Calu3 (cell line): ENCODE data around the gene JPH2. TPM values are rescaled to one million over a fixed set of nuclear protein-coding genes. Genes with fewer than 3 reads are reported as not detected.

Experiments
- BruUV-seq: library from RNA; stranded (reverse); fragments of 400-500 nt; replicated peaks from 2 replicates; lab custom pipeline; 2021; lab: Mats Ljungman, UMichigan
- CTCF ChIA-PET: fragments of 300-600 bp; sonication (Branson Sonifier 250); formaldehyde crosslinking; loops from one replicate; lab custom pipeline; 2022; ENCODE audit warnings: antibody characterized with exemption; lab: Charles Lee
- DNase-seq: peaks from one replicate; pipeline ENCODE4 v3.0.0; 2022
- H3K27ac Mint-ChIP-seq: one replicate; pipeline ENCODE4 v1.8.0; 2022; ENCODE audit warnings: mixed read lengths; ENCODE audit not compliant: unreplicated experiment
- H3K27me3 Mint-ChIP-seq: one replicate; pipeline ENCODE4 v1.8.0; 2022; ENCODE audit warnings: mixed read lengths; ENCODE audit not compliant: unreplicated experiment
- H3K36me3 Mint-ChIP-seq: one replicate; pipeline ENCODE4 v1.8.0; 2022; ENCODE audit warnings: mild to moderate bottlenecking, moderate library complexity, mixed read lengths; ENCODE audit not compliant: insufficient read depth, unreplicated experiment
- H3K4me1 Mint-ChIP-seq: one replicate; pipeline ENCODE4 v1.8.0; 2022; ENCODE audit warnings: mild to moderate bottlenecking, low read depth, mixed read lengths; ENCODE audit not compliant: unreplicated experiment
- H3K4me3 Mint-ChIP-seq: one replicate; pipeline ENCODE4 v1.8.0; 2022; ENCODE audit warnings: mild to moderate bottlenecking, low read depth, moderate library complexity, mixed read lengths; ENCODE audit not compliant: unreplicated experiment
- H3K9me3 Mint-ChIP-seq: one replicate; pipeline ENCODE4 v1.8.0; 2022; ENCODE audit warnings: low read depth, mixed read lengths; ENCODE audit not compliant: unreplicated experiment
- CTCF ChIP-seq: fragments of 200-600 bp; IDR thresholded peaks from one replicate; pipeline ENCODE4 v1.8.0; 2022; ENCODE audit warnings: antibody characterized with exemption; ENCODE audit not compliant: unreplicated experiment
- intact Hi-C: fragments of 100-400 bp; cut with micrococcal nuclease; formaldehyde crosslinking; loops from one replicate; pipeline ENCODE4 v1.10.0; 2022; ENCODE audit not compliant: unreplicated experiment
- total RNA-seq: library from RNA; stranded (reverse); gene quantifications from 2 replicates; pipeline ENCODE4 v1.2.3, GENCODE V29; 2022

Gene JPH2
- total RNA-seq, 1 experiment from 2014 or later, result 0.50 TPM

GRCh38 chr20:44079291-44079690 is 107.7 kb downstream of the JPH2 start:
- Mint-ChIP-seq H3K36me3 (no peaks in the 10 kb centered on the region), H3K4me1 (peaks cover 7% of the 10 kb centered on the region), H3K27ac (no peak overlapping the region), H3K27me3 (peaks cover 46% of the 10 kb centered on the region), H3K4me3 (no peak overlapping the region), H3K9me3 (no peaks in the 10 kb centered on the region)
- BruUV-seq, result no TSS peak
- intact Hi-C loops, result no loop called here
- no peak for TF ChIP-seq CTCF
- CTCF ChIA-PET, result interaction anchor here (0.7 to 1.8 kb wide), 3 partner anchors 44 to 329 kb away, joined by 3 to 15 read pairs (median 3); no protein-coding TSS in a partner anchor
- no peak for DNase-seq

DNA sequence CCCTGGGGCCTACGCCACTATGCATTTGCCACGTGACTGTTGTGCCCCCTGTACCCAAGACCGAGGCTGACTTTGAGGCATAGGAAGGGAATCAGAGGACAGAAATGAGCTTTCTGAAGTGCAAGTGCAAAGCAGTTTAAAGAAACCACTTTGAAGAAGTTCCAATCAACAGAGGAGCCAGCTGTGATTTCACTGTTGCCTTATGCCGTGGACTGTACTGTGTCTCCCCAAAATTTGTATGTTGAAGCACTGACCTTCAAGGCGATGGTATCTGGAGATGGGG is 111.1 kb downstream of the JPH2 start:
- Mint-ChIP-seq H3K4me1 (no peaks in the 10 kb centered on the region), H3K27ac (no peak overlapping the region), H3K27me3 (peaks cover 76% of the 10 kb centered on the region), H3K36me3 (no peaks in the 10 kb centered on the region), H3K9me3 (no peaks in the 10 kb centered on the region), H3K4me3 (no peak overlapping the region)
- TF ChIP-seq CTCF, result no peak
- intact Hi-C loops, result no loop called here
- no peak for DNase-seq
- no TSS peak for BruUV-seq
- CTCF ChIA-PET, result no interaction called here

DNA sequence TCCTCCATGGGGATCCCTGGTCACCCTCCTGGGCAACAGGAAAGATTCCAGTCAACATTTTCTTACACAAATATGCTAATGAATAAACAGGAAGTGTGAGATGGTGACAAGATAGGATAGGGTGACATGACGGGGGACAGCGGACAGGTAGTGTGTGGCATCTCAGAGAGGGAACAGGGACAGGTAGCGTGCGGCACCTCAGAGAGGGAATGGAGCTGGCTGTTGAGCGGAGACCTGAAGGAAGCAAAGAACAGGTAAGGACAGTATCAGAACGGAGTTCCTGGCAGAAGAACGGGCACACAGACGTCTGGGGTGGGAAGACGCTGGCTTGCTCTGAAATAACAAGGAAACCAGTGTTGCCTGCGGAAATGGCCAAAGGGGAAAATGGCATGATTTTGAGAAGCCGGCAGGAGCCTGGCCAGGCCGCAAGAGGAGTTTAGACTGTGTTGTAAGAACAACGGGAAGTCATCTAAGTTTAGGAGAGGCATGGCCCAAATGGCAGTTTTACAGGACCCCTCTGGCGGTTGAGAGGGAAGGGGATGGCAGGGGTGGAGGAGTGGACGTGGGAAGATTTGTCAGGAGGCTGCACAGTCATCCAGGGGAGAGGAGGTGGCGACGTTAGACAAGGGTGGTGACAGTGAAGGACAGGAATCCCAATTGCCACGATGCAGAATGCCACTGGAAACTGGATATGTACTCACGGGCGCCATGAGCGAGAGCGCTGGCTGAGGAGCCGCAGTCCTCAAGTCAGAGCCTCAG is 111.6 kb downstream of the JPH2 start:
- Mint-ChIP-seq H3K4me1 (no peaks in the 10 kb centered on the region), H3K9me3 (no peaks in the 10 kb centered on the region), H3K4me3 (no peak overlapping the region), H3K36me3 (no peaks in the 10 kb centered on the region), H3K27me3 (peaks cover 81% of the 10 kb centered on the region), H3K27ac (no peak overlapping the region)
- no peak for TF ChIP-seq CTCF
- CTCF ChIA-PET, result interaction anchor here (1.0 kb wide), 1 partner anchor 15 kb away, joined by 3 read pairs; no protein-coding TSS in a partner anchor
- intact Hi-C loops, result no loop called here
- DNase-seq, result no peak
- BruUV-seq, result no TSS peak

DNA sequence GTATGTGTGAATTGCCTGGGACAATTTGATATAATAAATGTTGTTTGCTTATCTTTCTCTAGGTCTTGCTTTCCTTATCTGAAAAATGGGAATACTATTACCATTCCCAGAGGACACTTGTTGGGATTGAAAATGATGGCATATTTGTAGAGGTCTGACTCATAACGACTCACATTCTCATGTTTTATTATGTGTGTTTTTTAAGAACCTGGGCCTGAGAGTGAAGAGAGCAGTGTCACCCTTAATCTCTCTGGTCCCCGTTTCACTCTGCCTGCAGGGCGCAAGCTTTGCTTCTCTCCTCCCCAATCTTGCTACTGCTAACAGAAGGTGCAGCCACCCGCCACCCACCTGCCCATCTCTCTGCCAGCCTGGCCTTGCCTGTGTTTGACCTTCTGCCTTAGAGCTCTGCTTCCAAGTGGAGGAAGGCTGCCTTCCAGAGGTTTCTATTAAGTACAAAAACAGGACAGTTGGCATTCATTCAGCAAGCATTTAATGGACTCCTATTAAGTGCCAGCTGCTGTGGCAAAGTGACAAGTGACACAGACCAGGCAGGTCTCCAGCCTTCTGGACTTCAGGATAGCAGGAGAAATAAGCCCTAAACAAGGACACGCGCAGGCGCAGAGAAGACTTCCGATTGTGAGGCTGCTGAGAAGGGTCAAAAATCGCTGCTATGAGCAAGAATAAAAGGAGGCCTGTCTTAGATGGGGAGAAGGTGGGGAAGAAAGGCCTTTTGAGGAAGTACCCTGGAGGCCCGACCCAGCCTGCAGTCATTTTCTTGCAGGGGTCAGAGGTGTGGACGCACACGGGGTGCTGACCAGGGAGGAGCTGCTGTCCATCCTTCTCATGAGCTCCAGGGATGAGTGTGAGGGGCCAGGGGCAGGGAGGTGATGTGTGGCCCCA is 112.5 kb downstream of the JPH2 start:
- no peaks in the 10 kb centered on the region for H3K36me3 Mint-ChIP-seq
- CTCF ChIA-PET, result interaction anchor here (1.0 kb wide), 1 partner anchor 15 kb away, joined by 3 read pairs; no protein-coding TSS in a partner anchor
- peaks cover 86% of the 10 kb centered on the region for H3K27me3 Mint-ChIP-seq
- no peak for TF ChIP-seq CTCF
- no peak overlapping the region for H3K4me3 Mint-ChIP-seq
- DNase-seq, result no peak
- H3K27ac Mint-ChIP-seq, result no peak overlapping the region
- no TSS peak for BruUV-seq
- intact Hi-C loops, result no loop called here
- no peaks in the 10 kb centered on the region for H3K4me1 Mint-ChIP-seq
- no peaks in the 10 kb centered on the region for H3K9me3 Mint-ChIP-seq
